Natural killer cell treated with Interleukin-12 subunit alpha and Interleukin-12 subunit beta and Interleukin-15 and Interleukin-18, amount 100 ng/mL, for 72 hours (primary cell): ENCODE results near the gene CCDC12. TPM values are rescaled to one million over a fixed set of nuclear protein-coding genes. Genes with fewer than 3 reads are reported as not detected.

Experiments
- ATAC-seq, 2 donors: fragments of 150-1000 bp; cut with Tn5 transposase in 1 of 2; sonication (Bioruptor Pico), chemical (Tn5 transposase) in 1 of 2; 2 replicates each; pipeline ENCODE4 v1.10.0; 2021
- DNase-seq: peaks from one replicate; pipeline ENCODE4 v3.0.0; 2022; ENCODE audit warnings: low spot score
- H3K27ac Mint-ChIP-seq, 2 donors: 1 replicate in 1 of 2; 2 replicates in 1 of 2; pipeline ENCODE4 v1.8.0; 2022; ENCODE audit warnings: mixed read lengths in 2 of 2, mild to moderate bottlenecking in 1 of 2, moderate library complexity in 1 of 2
- H3K27me3 Mint-ChIP-seq, 2 donors: 1 replicate in 1 of 2; 2 replicates in 1 of 2; pipeline ENCODE4 v1.8.0; 2022; ENCODE audit warnings: mixed read lengths in 2 of 2
- H3K36me3 Mint-ChIP-seq: one replicate; pipeline ENCODE4 v1.8.0; 2022; ENCODE audit warnings: mixed read lengths
- H3K4me1 Mint-ChIP-seq, 2 donors: 1 replicate in 1 of 2; 2 replicates in 1 of 2; pipeline ENCODE4 v1.8.0; 2022; ENCODE audit warnings: low read depth in 2 of 2, mixed read lengths in 2 of 2, mild to moderate bottlenecking in 1 of 2
- H3K4me3 Mint-ChIP-seq: one replicate; pipeline ENCODE4 v1.8.0; 2022; ENCODE audit warnings: mixed read lengths
- H3K9me3 Mint-ChIP-seq: 2 replicates; pipeline ENCODE4 v1.8.0; 2022; ENCODE audit warnings: mixed read lengths
- total RNA-seq, 2 donors: library from RNA; stranded (reverse); gene quantifications; one replicate each; pipeline ENCODE4 v1.2.3, GENCODE V29; 2022

CCDC12 gene
- total RNA-seq, 2 donors from 2014 or later: 58.0 to 89.8 TPM

DNA sequence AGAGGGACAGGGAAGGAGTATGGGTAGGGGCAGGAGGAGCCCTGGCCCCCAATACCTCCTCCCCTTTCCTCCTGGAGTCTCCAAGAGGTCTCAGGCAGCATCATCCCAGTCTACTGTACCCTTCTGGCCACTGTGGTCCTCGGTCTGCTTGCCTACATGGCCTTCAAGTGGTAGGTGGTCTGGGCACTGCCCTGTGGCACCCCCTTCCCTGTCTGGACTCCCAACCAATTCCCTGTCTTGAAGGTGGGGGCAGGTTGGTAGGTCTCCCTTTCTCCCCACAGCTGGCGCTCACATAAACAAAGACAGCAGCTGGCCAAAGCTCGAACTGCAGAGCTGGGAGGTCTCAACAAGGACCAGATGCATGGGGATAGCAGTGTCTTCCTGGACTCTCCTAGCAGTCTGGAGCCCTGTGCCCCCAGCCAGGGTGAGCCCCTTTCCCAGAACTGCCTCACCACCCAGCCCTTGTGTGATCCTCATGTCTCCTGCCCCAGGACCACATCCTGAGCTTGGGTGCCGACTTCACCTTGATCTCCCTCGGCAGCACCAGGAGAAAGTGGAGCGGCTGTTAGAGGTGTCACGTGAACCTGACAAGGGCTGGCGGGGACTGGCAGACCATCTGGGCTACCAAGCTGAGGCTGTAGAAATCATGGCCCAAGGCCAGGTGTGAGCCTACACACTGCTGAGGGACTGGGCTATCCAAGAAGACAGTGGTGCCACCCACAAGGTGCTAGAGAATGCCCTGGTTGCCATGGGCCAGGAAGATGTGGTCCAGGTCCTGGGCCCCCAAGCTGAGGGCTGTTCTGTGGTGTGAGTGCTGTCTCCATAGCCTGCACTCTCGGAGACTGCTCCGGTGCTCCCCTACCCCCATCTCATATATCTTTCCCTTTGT, 36.0 kb upstream of the CCDC12 start:
- Mint-ChIP-seq H3K36me3 (no peaks in the 10 kb centered on the region), H3K9me3 (no peaks in the 10 kb centered on the region), H3K4me3 (no peak overlapping the region), H3K27me3 (no peaks in the 10 kb centered on the region), H3K4me1 (peaks cover 32 to 43% of the 10 kb centered on the region in 2 donors), H3K27ac (peak overlapping the region; percentile 31 to 54)
- ATAC-seq (no peak), DNase-seq (no peak)

DNA sequence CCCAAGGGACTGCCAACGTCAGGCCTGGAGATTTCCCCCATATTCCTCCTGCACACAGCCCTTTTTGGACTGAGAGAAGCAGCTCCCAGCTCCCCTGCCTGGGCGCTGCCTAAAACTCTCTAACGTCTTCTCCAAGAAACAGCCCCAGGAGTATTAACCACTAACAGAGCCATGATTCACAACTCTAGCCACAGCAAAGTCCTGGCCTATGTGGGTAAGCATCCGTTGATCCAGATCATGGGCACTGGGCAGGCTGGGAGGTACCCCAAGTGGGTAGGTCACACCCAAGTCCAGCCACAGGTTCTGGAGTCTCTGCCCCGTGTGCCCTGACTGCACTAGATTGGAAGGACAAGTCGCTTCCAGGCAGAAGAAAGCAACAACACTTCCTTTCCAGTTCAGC, 34.8 kb upstream of the CCDC12 start:
- Mint-ChIP-seq H3K36me3 (no peaks in the 10 kb centered on the region), H3K27ac (peak overlapping the region; percentile 36 to 77), H3K9me3 (no peaks in the 10 kb centered on the region), H3K4me3 (peak overlapping the region; percentile 30), H3K4me1 (peaks cover 20 to 31% of the 10 kb centered on the region in 2 donors), H3K27me3 (no peaks in the 10 kb centered on the region)
- ATAC-seq: no peak
- DNase-seq: no peak

DNA sequence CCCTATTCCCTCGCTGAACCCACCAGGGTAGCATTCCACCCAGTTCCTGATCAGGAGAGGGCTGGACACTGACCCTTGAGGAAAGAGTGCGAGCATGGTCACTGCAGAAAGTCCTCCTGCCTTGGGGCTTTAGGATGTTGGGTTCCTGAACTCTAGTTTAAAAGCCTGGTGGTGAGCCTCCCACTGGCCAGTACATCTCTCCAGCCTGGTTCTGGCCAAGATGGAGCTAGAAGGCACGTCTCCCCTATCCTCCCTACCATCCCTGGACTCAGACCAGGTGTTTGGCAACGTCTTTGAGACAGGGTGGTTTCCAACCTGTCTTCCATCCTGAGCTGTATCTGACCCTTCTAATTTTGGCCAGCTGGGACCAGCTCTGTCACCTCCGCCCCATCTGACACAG, 34.4 kb upstream of the CCDC12 start:
- Mint-ChIP-seq H3K4me3 (peak overlapping the region; percentile 34), H3K27ac (peak overlapping the region; percentile 60 to 77), H3K9me3 (no peaks in the 10 kb centered on the region), H3K4me1 (peaks cover 16 to 28% of the 10 kb centered on the region in 2 donors), H3K36me3 (no peaks in the 10 kb centered on the region), H3K27me3 (no peaks in the 10 kb centered on the region)
- ATAC-seq (no peak), DNase-seq (no peak)

DNA sequence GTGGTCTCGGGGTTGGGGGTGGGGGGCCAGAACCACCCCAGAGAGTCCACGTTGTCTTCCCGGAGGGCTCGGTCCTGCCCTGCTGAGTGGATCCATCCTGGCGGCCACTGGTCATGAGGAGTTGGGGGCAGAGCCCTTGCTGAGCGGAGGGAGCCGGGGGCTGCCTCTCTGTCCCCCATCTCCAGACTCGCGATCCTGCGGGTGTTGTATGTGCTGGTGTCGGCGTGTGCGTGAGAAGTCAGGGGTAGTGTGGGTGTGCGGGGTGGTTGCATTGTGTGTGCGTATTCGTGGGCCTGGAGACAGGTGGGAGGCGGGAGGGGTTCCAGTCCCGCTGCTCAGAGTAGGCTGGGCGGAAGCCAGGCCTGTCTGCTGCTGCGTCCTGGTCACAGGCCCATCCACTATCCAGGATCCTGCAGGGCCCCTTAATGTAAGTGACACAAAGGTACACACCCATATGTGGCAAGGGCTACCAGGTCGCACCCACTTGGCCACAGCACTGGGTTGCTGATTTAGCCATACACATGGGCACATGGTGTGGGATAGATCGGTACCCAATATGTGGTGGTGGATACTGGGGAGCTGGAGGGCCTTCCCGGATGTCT, 33.7 kb upstream of the CCDC12 start:
- ATAC-seq (no peak), DNase-seq (no peak)
- peaks cover 16 to 24% of the 10 kb centered on the region in 2 donors for H3K4me1 Mint-ChIP-seq
- peak overlapping the region; percentile 60 to 77 for H3K27ac Mint-ChIP-seq
- peak overlapping the region; percentile 34 for H3K4me3 Mint-ChIP-seq
- H3K9me3 Mint-ChIP-seq: no peaks in the 10 kb centered on the region
- H3K27me3 Mint-ChIP-seq: no peaks in the 10 kb centered on the region
- no peaks in the 10 kb centered on the region for H3K36me3 Mint-ChIP-seq

DNA sequence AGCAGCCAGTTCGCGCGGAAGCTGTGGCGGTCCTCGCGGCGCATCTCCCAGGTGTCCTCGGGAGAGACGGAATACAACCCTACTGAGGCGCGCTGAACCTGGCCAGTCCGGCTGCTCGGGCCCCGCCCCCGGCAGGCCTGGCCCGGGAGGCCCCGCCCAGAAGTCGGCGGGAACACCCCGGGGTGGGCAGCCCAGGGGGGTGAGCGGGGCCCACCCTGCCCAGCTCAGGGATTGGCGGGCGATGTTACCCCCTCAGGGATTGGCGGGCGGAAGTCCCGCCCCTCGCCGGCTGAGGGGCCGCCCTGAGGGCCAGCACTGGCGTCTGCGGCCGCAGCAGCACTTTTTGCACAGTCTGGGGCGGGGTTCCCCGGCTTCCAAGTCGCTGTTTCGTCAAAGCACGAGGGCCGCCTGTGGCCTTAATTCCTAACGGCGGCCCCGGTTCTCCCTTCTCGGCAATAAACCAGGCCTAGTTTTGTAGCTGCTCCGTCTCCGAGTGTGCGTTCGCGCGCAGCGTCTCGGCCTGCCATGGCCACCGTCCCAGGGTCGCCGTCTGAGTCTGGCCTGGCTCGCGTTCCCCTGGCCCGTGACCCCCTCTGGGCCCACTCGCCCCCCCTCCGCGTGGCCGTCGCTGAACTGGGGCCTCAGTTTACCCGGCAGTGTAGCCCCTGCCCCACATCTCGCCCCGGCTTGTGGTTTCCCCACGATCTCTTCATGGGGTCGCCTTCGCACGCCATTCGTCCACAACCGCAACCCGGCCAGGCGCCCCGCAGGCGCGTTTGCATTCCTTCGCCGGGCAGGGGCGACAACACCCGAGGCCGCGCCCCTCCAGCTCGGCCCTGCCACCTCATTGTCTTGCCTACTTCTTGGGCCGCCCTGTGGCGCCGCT, 32.9 kb upstream of the CCDC12 start:
- Mint-ChIP-seq H3K36me3 (no peaks in the 10 kb centered on the region), H3K4me3 (peak overlapping the region; percentile 34)

DNA sequence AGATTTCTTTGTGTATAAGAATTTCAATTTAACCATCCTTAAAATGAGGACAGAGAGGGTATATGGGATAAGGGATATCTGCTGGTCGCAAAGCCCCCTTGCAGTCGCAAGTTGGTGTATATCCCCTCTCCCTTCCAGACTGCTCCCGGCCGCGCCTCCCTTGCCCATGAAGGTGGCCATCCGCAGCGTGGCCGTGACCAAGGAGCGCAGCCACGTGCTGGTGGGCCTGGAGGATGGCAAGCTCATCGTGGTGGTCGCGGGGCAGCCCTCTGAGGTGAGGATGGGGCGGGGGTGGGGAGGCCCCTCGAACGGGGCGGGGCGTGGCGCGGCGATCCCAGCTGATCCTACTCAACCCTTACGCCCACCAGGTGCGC, 32.3 kb upstream of the CCDC12 start:
- H3K9me3 Mint-ChIP-seq: no peaks in the 10 kb centered on the region
- no peak overlapping the region for H3K4me3 Mint-ChIP-seq
- H3K4me1 Mint-ChIP-seq: peaks cover 16 to 20% of the 10 kb centered on the region in 2 donors
- no peaks in the 10 kb centered on the region for H3K36me3 Mint-ChIP-seq
- ATAC-seq (no peak), DNase-seq (no peak)
- no peak overlapping the region for H3K27ac Mint-ChIP-seq
- no peaks in the 10 kb centered on the region for H3K27me3 Mint-ChIP-seq

More for the DNA sequence above, 32.9 kb upstream of the CCDC12 start:
- peak; percentile 96 to 97 for ATAC-seq
- Mint-ChIP-seq H3K4me1 (peaks cover 16 to 22% of the 10 kb centered on the region in 2 donors), H3K27me3 (no peaks in the 10 kb centered on the region), H3K9me3 (no peaks in the 10 kb centered on the region), H3K27ac (peak overlapping the region; percentile 60 to 77)
- peak; percentile 95 for DNase-seq

DNA sequence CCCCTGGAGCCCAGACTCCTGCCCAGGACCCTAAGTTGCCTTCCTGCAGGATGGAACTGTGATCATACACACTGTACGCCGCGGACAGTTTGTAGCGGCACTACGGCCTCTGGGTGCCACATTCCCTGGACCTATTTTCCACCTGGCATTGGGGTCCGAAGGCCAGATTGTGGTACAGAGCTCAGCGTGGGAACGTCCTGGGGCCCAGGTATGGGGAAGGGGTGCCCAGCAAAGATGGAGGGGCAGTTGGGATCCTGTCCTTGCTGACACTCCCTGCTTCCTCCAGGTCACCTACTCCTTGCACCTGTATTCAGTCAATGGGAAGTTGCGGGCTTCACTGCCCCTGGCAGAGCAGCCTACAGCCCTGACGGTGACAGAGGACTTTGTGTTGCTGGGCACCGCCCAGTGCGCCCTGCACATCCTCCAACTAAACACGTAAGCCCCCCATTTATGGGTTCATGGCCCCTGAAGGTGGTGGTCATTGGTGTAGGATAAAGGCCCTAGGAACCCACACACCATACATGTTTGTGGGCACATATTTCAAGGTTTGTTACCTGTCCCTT, 31.8 kb upstream of the CCDC12 start:
- Mint-ChIP-seq H3K4me3 (no peak overlapping the region), H3K27ac (no peak overlapping the region), H3K4me1 (peaks cover 16 to 20% of the 10 kb centered on the region in 2 donors), H3K36me3 (no peaks in the 10 kb centered on the region), H3K9me3 (no peaks in the 10 kb centered on the region), H3K27me3 (no peaks in the 10 kb centered on the region)
- ATAC-seq (no peak), DNase-seq (no peak)

DNA sequence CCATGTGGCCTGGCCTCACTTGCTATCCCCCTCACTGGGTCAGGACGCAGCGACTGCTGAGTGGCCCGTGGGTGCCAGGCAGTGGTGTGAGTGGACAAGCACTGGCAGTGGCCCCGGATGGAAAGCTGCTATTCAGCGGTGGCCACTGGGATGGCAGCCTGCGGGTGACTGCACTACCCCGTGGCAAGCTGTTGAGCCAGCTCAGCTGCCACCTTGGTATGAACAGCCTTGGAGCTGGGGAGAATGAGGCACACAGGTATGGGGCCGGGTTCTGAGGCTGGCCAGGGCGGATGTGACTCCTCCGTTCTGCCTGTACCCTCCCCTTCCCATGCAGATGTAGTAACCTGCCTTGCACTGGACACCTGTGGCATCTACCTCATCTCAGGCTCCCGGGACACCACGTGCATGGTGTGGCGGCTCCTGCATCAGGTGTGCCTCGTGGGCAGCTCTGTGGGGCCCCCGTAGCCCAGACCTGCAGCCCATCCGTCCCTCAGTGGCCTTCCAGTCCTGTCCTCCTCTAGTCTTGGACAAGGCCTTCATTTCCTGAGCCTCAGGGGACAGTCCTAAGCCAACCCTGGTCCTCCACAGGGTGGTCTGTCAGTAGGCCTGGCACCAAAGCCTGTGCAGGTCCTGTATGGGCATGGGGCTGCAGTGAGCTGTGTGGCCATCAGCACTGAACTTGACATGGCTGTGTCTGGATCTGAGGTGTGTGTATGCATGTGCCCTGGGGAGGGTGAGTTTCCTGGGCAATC, 31.1 kb upstream of the CCDC12 start:
- Mint-ChIP-seq H3K9me3 (no peaks in the 10 kb centered on the region), H3K4me1 (peaks cover 16 to 20% of the 10 kb centered on the region in 2 donors), H3K27me3 (no peaks in the 10 kb centered on the region), H3K4me3 (no peak overlapping the region), H3K36me3 (no peaks in the 10 kb centered on the region), H3K27ac (no peak overlapping the region)
- no peak for DNase-seq
- no peak for ATAC-seq

DNA sequence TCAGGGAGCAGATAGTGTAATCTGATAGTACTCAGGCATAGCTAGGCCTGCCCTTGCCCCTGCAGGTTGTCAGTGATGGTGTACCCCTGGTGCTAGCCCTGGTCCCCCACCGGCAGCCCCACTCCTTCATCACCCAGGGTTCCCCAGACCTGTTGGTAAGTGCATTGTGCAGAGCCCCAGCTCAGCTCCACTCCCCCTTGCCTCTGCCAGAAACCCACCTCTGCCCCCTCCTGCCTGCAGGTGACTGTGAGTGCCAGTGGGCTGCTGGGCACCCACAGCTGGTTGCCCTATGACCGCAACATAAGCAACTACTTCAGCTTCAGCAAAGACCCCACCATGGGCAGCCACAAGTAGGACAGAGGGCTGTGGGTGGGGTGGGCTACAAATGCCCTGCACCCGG, 30.5 kb upstream of the CCDC12 start:
- Mint-ChIP-seq H3K4me3 (no peak overlapping the region), H3K4me1 (peaks cover 16 to 20% of the 10 kb centered on the region in 2 donors), H3K27ac (no peak overlapping the region), H3K9me3 (no peaks in the 10 kb centered on the region), H3K36me3 (no peaks in the 10 kb centered on the region), H3K27me3 (no peaks in the 10 kb centered on the region)
- no peak for ATAC-seq
- DNase-seq: no peak

DNA sequence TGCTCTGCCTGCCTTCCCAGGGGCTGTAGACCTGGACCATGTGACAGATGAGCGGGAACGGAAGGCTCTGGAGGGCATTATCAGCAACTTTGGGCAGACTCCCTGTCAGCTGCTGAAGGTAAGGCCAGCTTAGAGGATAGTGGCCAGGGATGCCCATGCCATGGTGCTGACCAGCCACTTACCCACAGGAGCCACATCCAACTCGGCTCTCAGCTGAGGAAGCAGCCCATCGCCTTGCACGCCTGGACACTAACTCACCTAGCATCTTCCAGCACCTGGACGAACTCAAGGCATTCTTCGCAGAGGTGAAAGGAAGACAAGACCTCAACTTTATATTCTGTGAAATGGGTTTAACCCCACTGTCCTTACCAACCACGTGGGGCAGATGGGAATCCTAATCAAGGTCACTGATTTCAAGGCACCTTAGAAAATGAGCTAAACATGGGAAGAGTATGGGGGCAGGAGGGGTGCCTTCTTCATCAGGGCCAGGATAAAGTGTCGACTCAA, 29.7 kb upstream of the CCDC12 start:
- Mint-ChIP-seq H3K27ac (peak overlapping the region in 1 of 2 donors; percentile 16), H3K36me3 (no peaks in the 10 kb centered on the region)

DNA sequence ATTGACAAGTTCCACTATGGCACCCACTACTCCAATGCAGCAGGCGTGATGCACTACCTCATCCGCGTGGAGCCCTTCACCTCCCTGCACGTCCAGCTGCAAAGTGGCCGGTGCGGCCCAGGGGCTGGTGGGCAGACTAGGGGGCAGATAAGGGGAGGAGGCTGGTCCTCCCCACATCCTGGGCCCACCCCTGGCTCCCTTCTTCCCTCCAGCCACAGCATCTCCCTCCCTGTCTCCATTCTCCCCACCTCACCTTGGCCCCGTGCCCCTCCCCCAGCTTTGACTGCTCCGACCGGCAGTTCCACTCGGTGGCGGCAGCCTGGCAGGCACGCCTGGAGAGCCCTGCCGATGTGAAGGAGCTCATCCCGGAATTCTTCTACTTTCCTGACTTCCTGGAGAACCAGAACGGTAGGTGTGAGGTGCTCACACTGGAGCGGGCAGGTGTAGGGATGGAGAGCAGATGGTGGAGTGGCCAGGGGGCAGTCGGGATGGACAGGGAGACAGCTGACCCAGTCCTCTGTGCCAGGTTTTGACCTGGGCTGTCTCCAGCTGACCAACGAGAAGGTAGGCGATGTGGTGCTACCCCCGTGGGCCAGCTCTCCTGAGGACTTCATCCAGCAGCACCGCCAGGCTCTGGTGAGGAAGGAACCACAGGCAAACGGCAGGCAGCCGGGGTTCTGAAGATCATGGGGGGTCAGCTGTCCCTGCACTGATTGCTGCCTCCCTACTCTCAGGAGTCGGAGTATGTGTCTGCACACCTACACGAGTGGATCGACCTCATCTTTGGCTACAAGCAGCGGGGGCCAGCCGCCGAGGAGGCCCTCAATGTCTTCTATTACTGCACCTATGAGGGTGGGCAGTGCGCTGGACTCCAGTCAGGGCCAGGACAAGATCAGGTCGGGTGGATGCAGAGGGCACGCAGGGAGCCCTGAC, 28.9 kb upstream of the CCDC12 start:
- DNase-seq: no peak
- peaks cover 4 to 13% of the 10 kb centered on the region in 2 donors for H3K4me1 Mint-ChIP-seq

More for the DNA sequence above, 29.7 kb upstream of the CCDC12 start:
- Mint-ChIP-seq H3K27me3 (no peaks in the 10 kb centered on the region), H3K4me1 (peaks cover 10 to 13% of the 10 kb centered on the region in 2 donors), H3K4me3 (no peak overlapping the region), H3K9me3 (no peaks in the 10 kb centered on the region)
- ATAC-seq (no peak), DNase-seq (no peak)

More for the DNA sequence above, 28.9 kb upstream of the CCDC12 start:
- no peaks in the 10 kb centered on the region for H3K9me3 Mint-ChIP-seq
- ATAC-seq: no peak
- no peak overlapping the region for H3K4me3 Mint-ChIP-seq
- H3K36me3 Mint-ChIP-seq: no peaks in the 10 kb centered on the region
- H3K27me3 Mint-ChIP-seq: no peaks in the 10 kb centered on the region
- H3K27ac Mint-ChIP-seq: peak overlapping the region in 1 of 2 donors; percentile 16
